ENCODE results near the gene TMEM30A.
A peak's percentile ranks its signal among the peaks of the same experiment; 100 is the strongest.

The TMEM30A gene

DNA sequence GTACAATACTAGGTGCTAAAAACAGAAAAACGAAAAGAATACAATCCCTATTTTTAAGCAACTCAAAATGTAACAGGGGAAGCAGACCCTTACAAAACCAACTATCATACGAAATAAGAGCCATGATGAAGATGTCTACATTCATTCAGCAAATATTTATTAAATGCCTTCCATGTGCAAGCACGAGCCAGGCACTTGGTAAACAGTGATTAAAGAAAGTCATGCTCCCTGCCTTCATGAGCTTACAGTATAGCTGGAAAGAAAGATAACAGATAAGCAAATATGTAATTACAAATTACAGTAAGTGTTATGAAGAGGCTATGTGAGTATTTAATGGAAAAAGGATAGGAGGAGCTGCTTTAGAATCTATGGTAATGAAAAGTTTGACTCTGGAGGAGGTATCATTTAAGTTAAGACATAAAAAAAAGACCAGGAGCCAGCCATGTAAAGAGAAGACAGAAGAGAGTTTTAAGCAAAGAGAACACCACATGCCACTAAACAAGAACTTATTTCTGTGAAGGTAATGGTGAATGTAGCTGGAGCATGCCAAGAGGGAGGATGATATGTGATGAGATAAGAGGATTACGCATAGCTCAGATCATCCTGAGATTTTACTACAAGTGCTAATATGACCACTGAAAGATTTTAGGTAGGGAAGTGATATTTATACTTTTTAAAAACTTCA, 21.7 kb downstream of the TMEM30A start:
- no peak for DNase-seq (ENCODE audit: low read depth, low spot score)

DNA sequence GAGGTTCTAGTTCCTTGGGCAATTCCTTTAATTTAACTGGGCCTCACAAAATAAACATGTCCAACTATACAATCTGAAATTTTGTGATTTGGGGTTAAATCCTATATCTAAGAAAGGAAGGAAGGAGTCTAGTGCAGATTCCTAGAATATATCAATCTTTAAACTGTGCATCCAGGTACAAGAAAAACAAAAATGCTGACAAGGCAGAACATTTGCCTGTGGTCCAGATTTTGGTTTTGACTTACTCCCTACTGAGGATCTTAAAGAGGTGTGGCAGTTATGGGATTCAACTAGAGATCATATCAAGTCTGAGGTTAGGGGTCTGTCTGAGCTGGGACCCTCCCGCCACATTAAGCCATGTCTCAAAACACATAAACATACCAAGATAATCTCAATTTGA, 23.3 kb downstream of the TMEM30A start:
- no peak for DNase-seq (ENCODE audit: low read depth, low spot score)

DNA sequence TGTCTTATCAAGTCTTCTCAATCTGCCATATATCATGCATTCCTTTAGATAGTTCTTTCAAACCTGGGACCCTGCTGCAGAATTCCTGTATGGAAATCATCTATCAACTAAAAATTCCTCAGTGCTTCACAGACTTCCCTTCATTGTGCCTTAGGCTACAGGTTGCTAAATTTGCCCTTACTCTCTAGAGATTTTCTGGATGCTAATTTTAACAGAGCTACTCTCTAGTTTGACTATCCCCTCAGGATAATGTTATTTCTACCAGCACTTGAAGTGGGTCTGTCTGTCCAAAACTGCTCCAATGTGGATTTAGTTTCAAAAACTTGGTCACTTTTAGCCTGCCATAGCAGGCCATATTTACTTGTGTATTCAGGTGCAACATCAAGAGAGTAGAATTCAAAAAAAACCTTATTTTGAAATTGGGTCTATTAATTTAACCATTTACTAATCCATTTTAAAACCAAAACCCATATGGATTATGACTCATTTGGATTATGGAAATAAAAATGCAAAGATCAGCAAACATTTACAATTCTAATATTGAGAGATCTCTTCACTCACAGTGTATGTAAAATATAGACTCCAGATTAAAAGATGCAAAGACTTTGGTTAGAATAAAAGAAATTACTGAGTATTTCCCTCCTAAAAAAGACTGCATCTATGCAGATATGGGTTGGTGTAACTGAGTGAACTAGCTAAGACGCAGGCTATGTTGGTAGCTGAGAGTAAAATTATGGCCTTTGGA, 27.1 kb downstream of the TMEM30A start:
- DNase-seq (ENCODE audit: low read depth, low spot score) = no peak

GRCh38 chr6:75250552-75250951, 34.0 kb downstream of the TMEM30A start:
- DNase-seq (ENCODE audit: low read depth, low spot score) = no peak

- no peak for DNase-seq (ENCODE audit: low read depth, low spot score)
Measured at GRCh38 chr6:75249837-75250236, 34.8 kb downstream of the TMEM30A start.

DNA sequence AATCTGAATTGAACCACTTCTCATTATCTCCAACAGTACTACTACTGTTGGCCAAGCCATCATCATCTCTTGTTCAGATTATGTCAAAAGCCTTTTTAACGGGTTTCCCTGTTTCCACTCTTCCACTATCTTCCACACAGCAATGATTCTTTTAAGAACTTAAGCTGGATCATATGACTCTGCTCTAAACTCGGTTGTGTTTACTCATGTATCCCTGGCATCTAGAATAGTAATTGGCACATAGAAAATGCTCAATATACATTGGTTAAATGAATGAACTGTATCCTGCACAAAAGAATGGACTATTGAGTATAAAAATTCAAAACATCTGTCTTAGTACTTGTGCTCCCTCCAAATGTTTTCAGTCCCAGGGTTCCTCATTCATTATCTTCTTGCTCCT, 38.2 kb downstream of the TMEM30A start:
- no peak for DNase-seq (ENCODE audit: low read depth, low spot score)

GRCh38 chr6:75244063-75244584, 40.5 kb downstream of the TMEM30A start:
- DNase-seq (ENCODE audit: low read depth, low spot score) = no peak

GRCh38 chr6:75243333-75244062, 41.1 kb downstream of the TMEM30A start, which contains the start of gene COX7A2:
TSS of gene COX7A2 (minus strand) at chr6:75243801. CDS start at chr6:75243734, 67 bp downstream.
- DNase-seq (ENCODE audit: low read depth, low spot score) = peak; percentile 84

DNA sequence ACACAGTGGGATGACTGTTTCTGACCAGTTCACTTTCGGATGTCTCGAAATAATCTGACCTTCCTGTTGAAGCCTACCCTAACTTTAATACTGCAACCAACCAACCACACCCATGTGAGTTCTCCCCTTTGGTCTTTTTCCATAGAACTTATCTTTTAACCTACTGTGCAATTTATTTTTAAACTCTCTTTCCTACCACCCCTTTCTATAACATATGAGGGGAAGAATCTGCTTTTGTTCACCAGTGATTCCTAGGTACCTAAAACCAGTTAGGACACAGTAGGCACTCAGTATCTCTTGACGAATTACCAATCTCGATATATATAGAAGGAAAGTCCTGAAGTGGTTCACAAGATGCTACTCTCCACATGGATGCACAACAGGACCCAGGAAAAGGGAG, 48.0 kb downstream of the TMEM30A start:
- DNase-seq (ENCODE audit: low read depth, low spot score) = no peak

DNA sequence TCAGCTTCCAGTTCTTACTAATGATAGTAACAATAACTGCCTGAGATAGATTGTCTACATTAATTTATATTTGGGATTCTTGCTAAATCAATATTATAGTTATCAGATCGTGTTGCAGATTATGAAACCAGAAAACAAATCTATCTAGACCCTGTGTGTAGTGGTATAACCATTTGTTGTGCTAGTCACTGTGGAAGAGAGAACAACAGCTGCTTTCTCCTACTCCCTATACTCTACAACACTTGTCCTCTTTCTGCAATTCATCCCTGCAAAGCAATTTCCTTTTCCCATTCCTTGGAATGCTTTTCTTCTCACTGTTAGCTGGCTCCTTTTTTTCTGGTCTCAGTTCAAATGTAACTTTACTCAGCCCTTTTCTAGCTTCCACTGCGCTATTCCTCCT, 49.3 kb downstream of the TMEM30A start:
- no peak for DNase-seq (ENCODE audit: low read depth, low spot score)

GRCh38 chr6:75234126-75234865, 50.3 kb downstream of the TMEM30A start:
- DNase-seq (ENCODE audit: low read depth, low spot score) = no peak

- DNase-seq (ENCODE audit: low read depth, low spot score) = no peak
Measured at GRCh38 chr6:75233092-75233615, 51.4 kb downstream of the TMEM30A start.

GRCh38 chr6:75230484-75231325, 53.9 kb downstream of the TMEM30A start:
- no peak for DNase-seq (ENCODE audit: low read depth, low spot score)

DNA sequence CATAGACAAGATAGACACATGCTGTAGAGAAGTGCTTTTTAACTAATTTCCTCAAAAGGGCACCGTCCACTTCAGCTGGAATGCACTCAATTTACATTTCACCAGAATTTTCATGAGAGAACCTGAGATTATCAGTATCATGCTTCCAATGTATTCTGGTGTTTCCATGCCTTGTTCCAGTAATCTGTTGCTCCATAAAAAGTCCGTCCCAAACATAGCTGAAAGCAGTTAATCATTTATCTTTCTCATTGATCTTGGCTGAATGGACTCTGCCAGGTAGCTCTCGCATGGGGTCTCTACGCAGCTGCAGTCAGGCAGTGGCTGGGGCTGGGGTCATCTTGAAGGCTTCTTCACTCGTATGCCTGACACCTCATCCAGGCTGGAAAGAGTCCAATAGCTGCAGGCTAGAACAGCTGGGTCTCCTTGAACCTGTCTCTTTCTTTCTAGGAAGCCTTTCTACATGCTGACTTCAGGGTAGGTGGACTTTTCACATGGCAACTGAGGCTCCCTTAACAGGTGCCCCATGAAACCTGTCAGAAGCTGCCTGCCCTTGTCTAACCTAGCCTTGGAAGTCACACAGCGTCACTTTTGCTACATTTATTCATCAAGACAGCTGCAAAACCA, 60.2 kb downstream of the TMEM30A start:
- DNase-seq (ENCODE audit: low read depth, low spot score) = no peak

DNA sequence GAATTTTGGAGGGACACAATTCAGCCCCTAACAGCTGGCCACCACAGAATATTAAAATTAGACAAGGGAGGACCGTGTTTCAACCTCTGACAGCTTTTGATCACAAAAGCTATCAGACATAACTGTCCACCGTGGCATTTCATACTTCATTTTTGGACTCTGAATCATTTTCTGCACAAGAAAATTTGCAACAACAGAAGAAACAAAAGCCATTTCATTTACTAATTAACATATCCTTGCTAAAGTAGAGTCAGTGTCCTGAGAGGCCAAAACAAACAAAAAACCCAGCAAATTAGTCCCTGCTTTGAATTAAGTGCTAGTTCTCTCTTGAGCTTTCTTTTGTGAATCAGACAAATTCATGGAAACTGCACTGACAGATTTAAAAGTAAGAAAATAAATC, 61.2 kb downstream of the TMEM30A start:
- no peak for DNase-seq (ENCODE audit: low read depth, low spot score)

DNA sequence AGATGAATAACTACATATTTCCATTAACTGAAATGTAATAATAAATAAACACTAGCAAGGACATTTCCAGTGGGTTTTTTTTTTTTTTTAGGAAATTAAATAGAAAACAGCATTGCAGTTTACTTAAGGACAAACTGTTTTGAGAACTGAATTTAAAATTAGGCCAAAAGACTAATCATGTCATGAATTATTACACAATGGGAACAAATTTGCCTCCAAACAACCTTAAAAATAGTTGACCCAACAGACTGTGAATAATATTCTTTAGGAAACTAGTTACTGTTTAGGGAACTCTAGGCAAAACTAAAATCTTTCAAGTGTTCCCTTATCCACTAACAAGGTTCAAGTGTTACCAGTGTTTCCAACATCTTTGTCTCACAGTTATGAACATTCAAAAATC, 62.3 kb downstream of the TMEM30A start:
- DNase-seq (ENCODE audit: low read depth, low spot score) = no peak

DNA sequence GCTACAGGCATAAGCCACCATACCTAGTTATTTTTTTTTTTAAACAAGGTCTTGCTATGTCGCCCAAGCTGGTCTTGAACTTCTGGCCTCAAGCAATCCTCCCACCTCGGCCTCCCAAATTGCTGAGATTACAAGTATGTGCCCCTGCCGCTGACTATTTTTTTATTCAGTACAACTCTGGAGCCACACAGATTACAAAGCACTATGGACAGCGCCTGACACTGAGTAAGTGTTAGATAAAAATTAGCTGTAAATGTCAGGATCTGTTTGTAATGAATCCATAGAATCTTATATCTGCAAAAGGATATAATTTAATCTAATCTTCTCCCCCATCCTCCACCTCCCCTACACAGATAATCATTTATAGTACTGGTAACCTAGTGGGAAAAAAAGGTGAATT, 63.5 kb downstream of the TMEM30A start:
- no peak for DNase-seq (ENCODE audit: low read depth, low spot score)

GRCh38 chr6:75220357-75220756, 64.2 kb downstream of the TMEM30A start:
- no peak for DNase-seq (ENCODE audit: low read depth, low spot score)

DNA sequence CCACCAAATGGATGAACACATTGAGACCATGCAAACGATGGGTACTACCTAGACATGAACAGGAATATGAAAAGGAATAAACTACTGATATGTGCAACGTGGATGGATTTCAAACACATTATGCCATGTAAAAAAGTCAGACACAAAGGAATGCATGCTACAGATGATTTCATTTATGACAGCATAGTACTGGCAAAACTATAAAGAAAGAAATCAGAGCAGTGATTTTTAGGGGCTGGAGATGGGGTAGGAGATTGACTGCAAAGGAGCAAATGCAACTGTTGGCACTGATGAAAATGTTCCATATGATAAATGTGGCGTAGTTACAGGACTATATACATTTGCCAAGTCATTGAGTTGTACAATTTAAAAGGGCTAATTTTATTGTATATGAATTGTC, 65.3 kb downstream of the TMEM30A start:
- DNase-seq (ENCODE audit: low read depth, low spot score) = no peak

DNA sequence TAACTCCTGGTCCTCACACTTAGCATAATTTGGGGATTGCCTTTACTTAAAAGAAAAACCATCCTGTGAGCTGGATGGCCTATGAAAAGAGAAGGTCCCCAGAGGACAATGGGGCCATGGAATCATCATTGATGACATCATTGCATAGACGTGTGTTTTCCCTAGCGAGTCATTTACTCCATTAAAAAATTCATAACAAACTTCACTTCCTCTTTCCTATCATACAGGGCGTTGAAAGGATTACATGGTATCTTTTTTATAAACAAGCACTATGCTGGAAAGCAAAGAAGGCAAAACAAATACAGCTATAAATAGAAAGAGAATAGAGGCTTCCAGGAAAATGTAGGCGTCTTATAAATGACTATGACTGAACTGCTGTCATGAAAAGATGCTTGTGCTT, 67.4 kb downstream of the TMEM30A start:
- no peak for DNase-seq (ENCODE audit: low read depth, low spot score)
